HG03097 (cell line): ENCODE data around the gene C1QL3.

Experiments
- ATAC-seq: cut with Tn5 transposase; IDR thresholded peaks from one replicate; pipeline ENCODE4 v1.9.1; 2021; ENCODE audit not compliant: unreplicated experiment, low FRiP score

The C1QL3 gene

DNA sequence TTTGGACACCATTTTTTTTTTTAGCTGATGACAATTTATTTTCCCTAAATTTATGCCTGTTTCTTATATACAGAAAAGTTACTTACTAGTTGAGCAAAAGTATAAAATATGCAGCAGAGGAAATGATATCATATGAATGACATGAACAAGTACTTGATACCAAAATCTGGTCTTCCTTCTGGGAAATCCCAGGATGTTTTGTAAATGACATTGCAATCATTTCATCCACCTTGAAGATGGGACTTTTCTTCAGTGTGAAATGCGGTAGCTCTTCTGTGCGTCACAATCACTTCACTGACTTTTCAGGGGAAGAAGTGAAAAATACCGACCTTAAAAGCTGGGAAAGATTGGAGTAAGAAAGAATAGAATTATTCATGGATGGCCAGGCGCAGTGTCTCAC is 23.8 kb downstream of the C1QL3 start:
- ATAC-seq: no peak

DNA sequence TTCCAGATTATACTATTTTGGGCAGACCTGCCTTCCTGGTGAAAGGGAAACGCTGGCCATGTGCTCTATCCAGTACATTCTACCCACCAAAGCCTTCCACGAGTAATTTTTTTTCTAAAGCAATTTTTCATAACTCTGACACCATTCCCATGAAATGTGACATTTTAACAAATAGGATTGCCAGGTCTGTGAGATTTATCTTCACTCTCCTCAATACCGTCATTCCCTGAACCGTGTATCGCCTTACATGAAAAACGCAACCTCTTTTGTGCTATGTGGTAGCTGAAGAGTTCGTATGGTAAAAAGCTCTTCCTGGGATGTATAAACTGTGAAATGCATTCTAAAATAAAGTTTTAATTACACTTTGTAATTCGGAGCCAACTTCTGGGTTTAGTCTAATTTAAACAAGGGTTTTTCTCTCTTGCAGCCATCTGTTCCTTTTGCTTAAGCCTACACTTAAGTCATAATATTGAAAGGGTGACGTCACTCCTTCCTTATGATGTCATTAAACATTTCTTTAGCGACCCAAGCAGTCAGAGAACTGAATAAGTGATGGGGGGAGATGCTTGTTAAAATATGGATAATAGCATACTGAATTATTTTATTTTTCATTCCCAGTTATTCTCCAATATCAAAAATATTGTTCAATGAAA is 27.7 kb downstream of the C1QL3 start:
- ATAC-seq: no peak

DNA sequence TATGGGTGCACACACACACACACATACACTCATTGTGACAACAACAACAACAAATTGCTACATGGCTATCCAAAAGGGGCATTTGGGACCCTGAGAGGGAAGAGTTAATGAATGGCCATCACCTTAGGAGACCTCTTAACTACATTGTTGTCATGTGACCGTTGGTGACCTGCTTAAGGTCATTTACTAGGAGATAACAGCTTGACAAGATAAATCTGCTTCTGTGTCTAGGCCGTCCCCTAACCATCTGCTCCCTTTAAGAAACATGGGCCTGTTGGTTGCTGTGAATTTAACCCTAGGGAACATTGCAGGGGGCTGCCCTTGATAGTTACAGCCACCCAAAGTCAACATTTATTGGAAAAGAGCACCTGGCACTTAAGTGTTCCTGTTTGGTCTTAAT is 29.7 kb downstream of the C1QL3 start:
- ATAC-seq: no peak

DNA sequence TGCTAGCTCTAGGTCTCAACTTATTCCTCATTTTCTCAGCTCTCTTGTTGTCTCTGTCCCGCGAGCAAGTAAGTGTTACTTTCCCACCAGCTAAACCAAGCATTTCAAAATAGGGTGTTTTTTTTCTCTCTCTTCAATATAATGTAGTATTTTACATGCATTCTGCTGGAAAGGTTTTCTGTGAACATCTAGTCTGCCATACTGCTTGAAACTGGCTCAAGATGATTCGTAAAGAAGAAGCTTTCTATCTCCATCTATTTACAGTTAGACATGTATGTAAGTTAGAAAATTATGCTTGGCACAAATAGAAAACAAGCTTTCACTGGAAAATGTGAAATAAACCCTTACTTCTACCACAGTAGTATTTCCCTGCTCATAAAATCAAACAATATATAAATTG is 31.2 kb downstream of the C1QL3 start:
- ATAC-seq: no peak

DNA sequence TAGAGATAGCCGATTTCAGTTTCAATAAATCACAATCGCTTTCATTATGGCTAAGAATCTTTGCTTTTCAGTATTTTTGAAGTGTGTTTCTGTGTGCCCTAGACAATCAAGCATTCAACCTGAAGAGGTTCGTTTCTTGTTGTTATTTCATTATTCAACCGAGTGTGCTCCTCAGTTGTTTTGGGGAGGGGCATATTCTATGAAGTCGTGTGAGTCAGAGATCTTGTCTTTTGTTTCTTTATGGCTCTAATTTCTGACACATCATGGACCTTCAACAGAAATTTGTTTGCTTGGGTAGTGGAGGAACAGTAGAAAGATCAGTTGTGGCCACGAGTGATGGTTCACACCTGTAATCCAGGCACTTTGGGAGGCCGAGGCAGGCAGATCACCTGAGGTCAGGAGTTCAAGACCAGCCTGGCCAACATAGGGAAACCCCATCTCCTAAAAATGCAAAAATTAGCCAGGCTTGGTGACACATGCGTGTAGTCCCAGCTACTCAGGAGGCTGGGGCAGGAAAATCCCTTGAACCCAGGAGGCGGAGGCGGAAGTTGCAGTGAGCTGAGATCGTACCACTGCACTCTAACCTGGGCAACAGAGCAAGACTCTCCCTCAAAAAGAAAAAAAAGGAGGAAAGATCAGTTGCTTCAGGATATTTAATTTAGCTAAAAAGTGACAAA is 38.3 kb downstream of the C1QL3 start:
- no peak for ATAC-seq

DNA sequence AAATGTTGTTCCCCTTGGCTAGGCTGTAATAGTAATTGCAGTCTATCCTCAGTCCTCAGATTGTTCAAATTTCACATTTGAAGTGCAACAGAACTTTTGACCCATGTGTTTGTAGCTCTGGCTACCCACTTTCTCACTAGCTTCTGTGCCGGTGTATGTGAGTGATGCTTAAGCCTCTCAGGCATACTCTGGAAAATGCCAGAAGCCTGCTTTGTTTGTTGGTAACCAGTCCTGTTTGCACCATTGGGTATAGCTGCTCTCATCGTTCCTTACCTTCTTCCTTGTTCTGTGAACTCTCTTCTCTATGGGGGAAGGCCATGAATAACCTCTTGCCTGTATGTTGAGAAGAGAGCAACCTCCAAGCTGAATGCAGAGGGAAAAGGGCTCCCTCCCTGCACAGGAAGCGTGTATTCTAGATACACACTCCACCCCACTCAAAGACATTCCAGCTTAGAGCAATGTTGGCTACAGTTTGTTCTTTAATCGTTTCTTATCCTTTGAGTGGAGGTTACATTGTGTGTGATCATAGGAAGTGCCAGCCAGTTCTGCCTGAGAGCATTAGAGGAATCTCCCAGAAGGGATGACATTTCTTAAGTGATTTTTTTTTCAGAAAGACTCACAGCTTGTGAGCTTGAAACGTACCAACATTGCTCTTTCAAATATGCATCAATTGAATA is 40.5 kb downstream of the C1QL3 start:
- no peak for ATAC-seq

DNA sequence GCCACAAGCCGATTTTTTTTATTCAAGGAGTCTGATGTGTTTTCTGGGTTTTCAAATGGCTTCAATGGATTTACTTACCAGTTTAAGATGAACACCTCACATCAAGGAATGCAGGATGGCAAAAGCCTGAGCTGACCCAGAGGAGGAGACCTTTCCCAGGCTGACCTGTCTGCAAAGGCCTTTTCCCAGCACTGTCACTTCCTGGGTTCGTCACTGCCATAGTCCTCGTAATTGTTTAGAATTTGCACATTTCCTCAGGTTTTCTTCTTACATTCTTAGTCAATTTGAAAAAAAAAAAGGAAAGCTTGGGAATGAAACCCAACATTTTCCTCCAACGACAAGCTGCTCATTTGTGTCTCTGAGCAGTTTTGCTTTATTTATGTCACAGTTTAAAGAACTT is 42.9 kb downstream of the C1QL3 start:
- ATAC-seq: no peak

DNA sequence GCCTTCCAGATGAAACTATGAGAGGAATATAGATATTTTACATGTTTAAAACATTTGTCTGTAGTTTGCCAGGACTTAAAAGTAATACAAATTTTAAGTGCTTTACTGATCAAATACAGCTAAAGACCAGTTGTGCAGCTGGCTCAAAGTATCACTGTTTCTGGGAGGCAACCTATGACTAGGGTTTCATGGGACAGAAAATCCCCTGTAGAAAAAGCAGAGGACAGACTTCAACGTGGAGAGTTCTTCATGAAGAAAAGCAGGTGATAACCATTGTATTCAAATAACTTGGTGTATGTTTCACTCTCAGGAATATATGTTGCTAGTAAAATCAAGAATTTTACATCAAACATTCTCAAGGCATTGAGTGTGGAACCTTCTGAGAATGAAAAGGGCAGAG is 43.9 kb downstream of the C1QL3 start:
- no peak for ATAC-seq

DNA sequence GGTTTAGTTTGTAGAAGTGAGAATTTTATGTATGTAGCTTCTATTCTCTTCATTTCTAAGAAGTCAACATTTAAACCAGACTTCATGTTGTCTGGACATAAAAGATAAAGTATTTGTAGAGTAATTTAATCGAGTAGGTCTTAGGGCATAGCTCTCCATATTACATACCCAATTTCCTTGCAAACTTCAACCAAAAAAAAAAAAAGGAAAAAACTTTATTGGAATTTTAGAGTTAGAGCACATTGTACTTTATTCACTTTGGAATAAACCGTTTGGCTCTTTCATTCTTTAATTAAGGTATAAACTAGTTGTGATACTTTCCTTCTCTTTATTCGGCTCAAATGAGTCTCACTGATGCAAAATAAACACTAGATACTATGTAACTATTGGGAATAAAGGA is 48.9 kb downstream of the C1QL3 start:
- ATAC-seq: no peak

DNA sequence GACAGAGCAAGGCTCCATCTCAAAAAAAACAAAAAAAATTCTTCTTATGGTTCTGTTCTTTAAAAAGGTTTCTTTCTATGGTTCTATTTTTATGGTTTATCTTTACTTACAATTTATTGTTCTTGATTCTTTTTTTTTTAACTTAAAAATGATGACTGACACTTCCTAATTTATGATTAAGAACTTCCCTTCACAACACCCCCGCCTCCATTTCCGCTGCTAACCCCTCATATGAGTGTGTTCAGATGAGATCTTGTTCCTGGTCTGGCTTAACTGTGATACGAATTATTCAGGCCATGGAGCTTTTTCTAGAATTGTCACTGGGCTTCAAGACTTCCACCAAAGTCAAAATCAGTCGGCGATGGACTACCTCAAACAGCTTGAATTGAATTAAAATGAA is 50.9 kb downstream of the C1QL3 start:
- no peak for ATAC-seq

DNA sequence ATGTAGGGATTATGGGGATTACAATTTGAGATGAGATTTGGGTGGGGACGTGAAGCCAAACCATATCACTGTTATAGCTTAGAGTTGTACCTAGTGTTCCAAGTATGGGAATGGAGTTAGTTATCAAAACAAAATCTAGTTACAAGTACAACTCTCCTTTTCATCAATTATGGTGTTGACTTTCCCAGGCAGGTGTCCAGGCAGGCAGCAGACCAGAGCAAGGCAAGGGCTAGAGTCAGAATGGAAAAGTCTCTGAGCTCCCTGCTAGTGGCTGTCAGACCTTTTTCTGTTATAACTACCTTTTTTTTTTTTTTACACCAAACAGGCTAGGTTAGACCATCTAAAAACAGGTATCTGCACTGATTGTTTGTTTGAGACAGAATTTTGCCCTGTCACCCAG is 55.7 kb downstream of the C1QL3 start:
- ATAC-seq: no peak
